ENCODE results near the gene ZIM2.

Gene ZIM2

GRCh38 chr19:56760842-56761241 is 79.7 kb downstream of the ZIM2 start (continued):
- TF ChIP-seq, protein P1, sequence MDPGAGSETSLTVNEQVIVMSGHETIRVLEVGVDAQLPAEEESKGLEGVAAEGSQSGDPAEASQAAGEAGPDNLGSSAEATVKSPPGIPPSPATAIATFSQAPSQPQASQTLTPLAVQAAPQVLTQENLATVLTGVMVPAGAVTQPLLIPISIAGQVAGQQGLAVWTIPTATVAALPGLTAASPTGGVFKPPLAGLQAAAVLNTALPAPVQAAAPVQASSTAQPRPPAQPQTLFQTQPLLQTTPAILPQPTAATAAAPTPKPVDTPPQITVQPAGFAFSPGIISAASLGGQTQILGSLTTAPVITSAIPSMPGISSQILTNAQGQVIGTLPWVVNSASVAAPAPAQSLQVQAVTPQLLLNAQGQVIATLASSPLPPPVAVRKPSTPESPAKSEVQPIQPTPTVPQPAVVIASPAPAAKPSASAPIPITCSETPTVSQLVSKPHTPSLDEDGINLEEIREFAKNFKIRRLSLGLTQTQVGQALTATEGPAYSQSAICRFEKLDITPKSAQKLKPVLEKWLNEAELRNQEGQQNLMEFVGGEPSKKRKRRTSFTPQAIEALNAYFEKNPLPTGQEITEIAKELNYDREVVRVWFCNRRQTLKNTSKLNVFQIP (CRISPR knock-in tag; IDR thresholded peaks at IDR 0.05; ENCODE audit: borderline replicate concordance, low read depth): no peak
- TF ChIP-seq ZNF565 (CRISPR knock-in tag; conservative IDR thresholded peaks at IDR 0.05; ENCODE audit: low read depth) (no peak), ESRRG (CRISPR knock-in tag; IDR thresholded peaks at IDR 0.05) (no peak), CREB5 (CRISPR knock-in tag; IDR thresholded peaks at IDR 0.05; ENCODE audit: low read depth) (no peak)

GRCh38 chr19:56759531-56759930 is 81.0 kb downstream of the ZIM2 start:
- TF ChIP-seq, protein P2, sequence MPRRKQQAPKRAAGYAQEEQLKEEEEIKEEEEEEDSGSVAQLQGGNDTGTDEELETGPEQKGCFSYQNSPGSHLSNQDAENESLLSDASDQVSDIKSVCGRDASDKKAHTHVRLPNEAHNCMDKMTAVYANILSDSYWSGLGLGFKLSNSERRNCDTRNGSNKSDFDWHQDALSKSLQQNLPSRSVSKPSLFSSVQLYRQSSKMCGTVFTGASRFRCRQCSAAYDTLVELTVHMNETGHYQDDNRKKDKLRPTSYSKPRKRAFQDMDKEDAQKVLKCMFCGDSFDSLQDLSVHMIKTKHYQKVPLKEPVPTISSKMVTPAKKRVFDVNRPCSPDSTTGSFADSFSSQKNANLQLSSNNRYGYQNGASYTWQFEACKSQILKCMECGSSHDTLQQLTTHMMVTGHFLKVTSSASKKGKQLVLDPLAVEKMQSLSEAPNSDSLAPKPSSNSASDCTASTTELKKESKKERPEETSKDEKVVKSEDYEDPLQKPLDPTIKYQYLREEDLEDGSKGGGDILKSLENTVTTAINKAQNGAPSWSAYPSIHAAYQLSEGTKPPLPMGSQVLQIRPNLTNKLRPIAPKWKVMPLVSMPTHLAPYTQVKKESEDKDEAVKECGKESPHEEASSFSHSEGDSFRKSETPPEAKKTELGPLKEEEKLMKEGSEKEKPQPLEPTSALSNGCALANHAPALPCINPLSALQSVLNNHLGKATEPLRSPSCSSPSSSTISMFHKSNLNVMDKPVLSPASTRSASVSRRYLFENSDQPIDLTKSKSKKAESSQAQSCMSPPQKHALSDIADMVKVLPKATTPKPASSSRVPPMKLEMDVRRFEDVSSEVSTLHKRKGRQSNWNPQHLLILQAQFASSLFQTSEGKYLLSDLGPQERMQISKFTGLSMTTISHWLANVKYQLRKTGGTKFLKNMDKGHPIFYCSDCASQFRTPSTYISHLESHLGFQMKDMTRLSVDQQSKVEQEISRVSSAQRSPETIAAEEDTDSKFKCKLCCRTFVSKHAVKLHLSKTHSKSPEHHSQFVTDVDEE (CRISPR knock-in tag; IDR thresholded peaks at IDR 0.05): no peak
- TF ChIP-seq ESRRG (CRISPR knock-in tag; IDR thresholded peaks at IDR 0.05) (no peak), PPARA (CRISPR knock-in tag; IDR thresholded peaks at IDR 0.05; ENCODE audit: borderline replicate concordance) (no peak), ARNTL (CRISPR knock-in tag; IDR thresholded peaks at IDR 0.05; ENCODE audit: borderline replicate concordance, low read depth) (no peak), SNAI2 (CRISPR knock-in tag; IDR thresholded peaks at IDR 0.05) (no peak), CREB5 (CRISPR knock-in tag; IDR thresholded peaks at IDR 0.05; ENCODE audit: low read depth) (no peak), ZC3H10 (CRISPR knock-in tag; IDR thresholded peaks at IDR 0.05) (no peak), ISL1 (CRISPR knock-in tag; IDR thresholded peaks at IDR 0.05) (no peak), ZNF8 (CRISPR knock-in tag; IDR thresholded peaks at IDR 0.05) (no peak)
- TF ChIP-seq, protein P3, sequence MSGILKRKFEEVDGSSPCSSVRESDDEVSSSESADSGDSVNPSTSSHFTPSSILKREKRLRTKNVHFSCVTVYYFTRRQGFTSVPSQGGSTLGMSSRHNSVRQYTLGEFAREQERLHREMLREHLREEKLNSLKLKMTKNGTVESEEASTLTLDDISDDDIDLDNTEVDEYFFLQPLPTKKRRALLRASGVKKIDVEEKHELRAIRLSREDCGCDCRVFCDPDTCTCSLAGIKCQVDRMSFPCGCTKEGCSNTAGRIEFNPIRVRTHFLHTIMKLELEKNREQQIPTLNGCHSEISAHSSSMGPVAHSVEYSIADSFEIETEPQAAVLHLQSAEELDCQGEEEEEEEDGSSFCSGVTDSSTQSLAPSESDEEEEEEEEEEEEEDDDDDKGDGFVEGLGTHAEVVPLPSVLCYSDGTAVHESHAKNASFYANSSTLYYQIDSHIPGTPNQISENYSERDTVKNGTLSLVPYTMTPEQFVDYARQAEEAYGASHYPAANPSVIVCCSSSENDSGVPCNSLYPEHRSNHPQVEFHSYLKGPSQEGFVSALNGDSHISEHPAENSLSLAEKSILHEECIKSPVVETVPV (CRISPR knock-in tag; IDR thresholded peaks at IDR 0.05): no peak
- ATAC-seq: no peak

DNA sequence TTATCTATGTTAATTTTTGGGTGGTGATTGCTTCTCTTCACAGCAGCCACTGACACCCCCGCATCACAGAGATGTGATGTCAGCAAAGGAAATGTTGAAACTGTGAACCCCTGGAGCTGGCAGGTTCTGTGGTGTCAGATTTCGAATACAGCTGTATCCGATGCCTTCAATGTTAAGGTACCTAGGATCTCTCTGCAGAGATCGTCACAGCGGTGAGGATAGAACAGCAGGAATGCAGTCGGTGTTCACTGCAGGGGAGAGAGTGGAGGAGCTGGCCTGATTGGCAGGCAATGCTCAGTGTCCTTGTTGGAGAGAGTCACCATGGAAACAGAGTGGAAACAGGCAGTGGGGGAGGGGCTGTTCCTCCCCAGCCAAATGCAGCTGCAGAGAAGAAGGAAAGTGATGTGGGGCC is 89.4 kb downstream of the ZIM2 start:
- ATAC-seq: no peak
- TF ChIP-seq, protein P2 (CRISPR knock-in tag; IDR thresholded peaks at IDR 0.05): no peak
- TF ChIP-seq RARB (CRISPR knock-in tag; IDR thresholded peaks at IDR 0.05) (no peak), TOX (CRISPR knock-in tag; IDR thresholded peaks at IDR 0.05; ENCODE audit: borderline replicate concordance) (no peak), ARNTL (CRISPR knock-in tag; IDR thresholded peaks at IDR 0.05; ENCODE audit: borderline replicate concordance, low read depth) (no peak), GLIS3 (CRISPR knock-in tag; IDR thresholded peaks at IDR 0.05) (no peak), ESRRG (CRISPR knock-in tag; IDR thresholded peaks at IDR 0.05) (no peak), ZNF8 (CRISPR knock-in tag; IDR thresholded peaks at IDR 0.05) (no peak), ZNF70 (CRISPR knock-in tag; IDR thresholded peaks at IDR 0.05) (no peak), CREB5 (CRISPR knock-in tag; IDR thresholded peaks at IDR 0.05; ENCODE audit: low read depth) (no peak), CSDC2 (CRISPR knock-in tag; IDR thresholded peaks at IDR 0.05) (no peak), ZC3H10 (CRISPR knock-in tag; IDR thresholded peaks at IDR 0.05) (no peak), ZNF565 (CRISPR knock-in tag; conservative IDR thresholded peaks at IDR 0.05; ENCODE audit: low read depth) (no peak)
- TF ChIP-seq, protein P1 (CRISPR knock-in tag; IDR thresholded peaks at IDR 0.05; ENCODE audit: borderline replicate concordance, low read depth): no peak
- TF ChIP-seq, protein P4, sequence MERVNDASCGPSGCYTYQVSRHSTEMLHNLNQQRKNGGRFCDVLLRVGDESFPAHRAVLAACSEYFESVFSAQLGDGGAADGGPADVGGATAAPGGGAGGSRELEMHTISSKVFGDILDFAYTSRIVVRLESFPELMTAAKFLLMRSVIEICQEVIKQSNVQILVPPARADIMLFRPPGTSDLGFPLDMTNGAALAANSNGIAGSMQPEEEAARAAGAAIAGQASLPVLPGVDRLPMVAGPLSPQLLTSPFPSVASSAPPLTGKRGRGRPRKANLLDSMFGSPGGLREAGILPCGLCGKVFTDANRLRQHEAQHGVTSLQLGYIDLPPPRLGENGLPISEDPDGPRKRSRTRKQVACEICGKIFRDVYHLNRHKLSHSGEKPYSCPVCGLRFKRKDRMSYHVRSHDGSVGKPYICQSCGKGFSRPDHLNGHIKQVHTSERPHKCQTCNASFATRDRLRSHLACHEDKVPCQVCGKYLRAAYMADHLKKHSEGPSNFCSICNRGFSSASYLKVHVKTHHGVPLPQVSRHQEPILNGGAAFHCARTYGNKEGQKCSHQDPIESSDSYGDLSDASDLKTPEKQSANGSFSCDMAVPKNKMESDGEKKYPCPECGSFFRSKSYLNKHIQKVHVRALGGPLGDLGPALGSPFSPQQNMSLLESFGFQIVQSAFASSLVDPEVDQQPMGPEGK (CRISPR knock-in tag; IDR thresholded peaks at IDR 0.05; ENCODE audit: borderline replicate concordance): no peak
